Spleen (tissue), 7 donors: ENCODE results near the gene IGLL5.

Source experiments
- POLR2A ChIP-seq, 3 donors: fragments of 450-650 bp; IDR thresholded peaks; one replicate each; pipeline ENCODE4 v1.5.1; 2017; ENCODE audit warnings: antibody characterized with exemption in 3 of 3, mild to moderate bottlenecking in 1 of 3
- POLR2AphosphoS5 ChIP-seq, 3 donors: sonication (generic); formaldehyde crosslinking; IDR thresholded peaks; one replicate each; pipeline ENCODE4 v1.5.1; 2017; ENCODE audit warnings: antibody characterized with exemption in 3 of 3
- TF ChIP-seq, protein P1 (sequence below), 11 experiments: fragments of 200-600 bp in 7 of 11; fragments of 450-650 bp in 4 of 11; sonication (generic) in 4 of 11; IDR thresholded peaks in 8 of 11; conservative IDR thresholded peaks in 3 of 11; 1 replicate in 7 of 11; 2 replicates in 4 of 11; pipeline versions ENCODE4 v1.4.0 to v1.8.0; 2016 to 2021; ENCODE audit warnings: antibody characterized with exemption in 11 of 11, inconsistent platforms in 4 of 11, mild to moderate bottlenecking in 1 of 11
- donor health status: DM: no; HTN: no; CAD: no; lungs with moderate emphysema.
- donor health status: DM: no; HTN: no; CAD: no.
- donor health status: DM: no; HTN: no; CAD: no.

DNA sequence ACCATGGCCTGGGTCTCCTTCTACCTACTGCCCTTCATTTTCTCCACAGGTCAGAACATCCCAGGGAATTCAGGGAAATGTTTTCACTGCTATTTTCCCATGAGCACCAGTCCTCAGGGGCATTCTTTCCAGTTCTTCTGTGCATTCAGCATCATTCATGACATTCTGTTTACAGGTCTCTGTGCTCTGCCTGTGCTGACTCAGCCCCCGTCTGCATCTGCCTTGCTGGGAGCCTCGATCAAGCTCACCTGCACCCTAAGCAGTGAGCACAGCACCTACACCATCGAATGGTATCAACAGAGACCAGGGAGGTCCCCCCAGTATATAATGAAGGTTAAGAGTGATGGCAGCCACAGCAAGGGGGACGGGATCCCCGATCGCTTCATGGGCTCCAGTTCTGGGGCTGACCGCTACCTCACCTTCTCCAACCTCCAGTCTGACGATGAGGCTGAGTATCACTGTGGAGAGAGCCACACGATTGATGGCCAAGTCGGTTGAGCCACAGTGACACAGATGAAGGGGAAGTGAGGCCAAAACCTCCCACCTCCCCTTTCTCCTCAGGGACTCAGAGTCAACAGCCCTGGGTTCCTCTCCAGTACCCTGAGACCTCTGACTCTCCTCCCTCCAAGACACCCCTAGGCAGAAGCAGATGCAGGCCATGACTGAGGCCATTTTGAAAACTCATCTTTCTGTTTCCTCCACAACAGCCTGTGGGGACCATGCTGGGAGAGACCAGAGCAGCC, 15.9 kb upstream of the IGLL5 start:
- TF ChIP-seq, protein P1, sequence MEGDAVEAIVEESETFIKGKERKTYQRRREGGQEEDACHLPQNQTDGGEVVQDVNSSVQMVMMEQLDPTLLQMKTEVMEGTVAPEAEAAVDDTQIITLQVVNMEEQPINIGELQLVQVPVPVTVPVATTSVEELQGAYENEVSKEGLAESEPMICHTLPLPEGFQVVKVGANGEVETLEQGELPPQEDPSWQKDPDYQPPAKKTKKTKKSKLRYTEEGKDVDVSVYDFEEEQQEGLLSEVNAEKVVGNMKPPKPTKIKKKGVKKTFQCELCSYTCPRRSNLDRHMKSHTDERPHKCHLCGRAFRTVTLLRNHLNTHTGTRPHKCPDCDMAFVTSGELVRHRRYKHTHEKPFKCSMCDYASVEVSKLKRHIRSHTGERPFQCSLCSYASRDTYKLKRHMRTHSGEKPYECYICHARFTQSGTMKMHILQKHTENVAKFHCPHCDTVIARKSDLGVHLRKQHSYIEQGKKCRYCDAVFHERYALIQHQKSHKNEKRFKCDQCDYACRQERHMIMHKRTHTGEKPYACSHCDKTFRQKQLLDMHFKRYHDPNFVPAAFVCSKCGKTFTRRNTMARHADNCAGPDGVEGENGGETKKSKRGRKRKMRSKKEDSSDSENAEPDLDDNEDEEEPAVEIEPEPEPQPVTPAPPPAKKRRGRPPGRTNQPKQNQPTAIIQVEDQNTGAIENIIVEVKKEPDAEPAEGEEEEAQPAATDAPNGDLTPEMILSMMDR (IDR thresholded peaks at IDR 0.05 in 8 of 11, conservative IDR thresholded peaks at IDR 0.05 in 3 of 11): no peak
- TF ChIP-seq POLR2A (IDR thresholded peaks at IDR 0.05): no peak
- no peak for TF ChIP-seq POLR2AphosphoS5 (IDR thresholded peaks at IDR 0.05)
